Urinary bladder (tissue), 4 donors: Measurements from ENCODE around the gene SEMA3D. TPM values are rescaled to one million over a fixed set of nuclear protein-coding genes. Genes with fewer than 3 reads are reported as not detected.
"Not testable (repeated sequence)": the region's sequence is repeated elsewhere in the genome, so short reads cannot be mapped to it uniquely, and the experiment has no call there.

ENCODE experiments used
- DNase-seq: peaks from one replicate; pipeline ENCODE4 v3.0.0-alpha.2; 2015; ENCODE audit errors: extremely low spot score
- H3K27ac ChIP-seq: one replicate; pipeline ENCODE4 v1.5.1; 2013; ENCODE audit warnings: low read depth, mild to moderate bottlenecking, moderate library complexity
- H3K36me3 ChIP-seq: one replicate; pipeline ENCODE4 v1.6.1; 2013; ENCODE audit warnings: mild to moderate bottlenecking, moderate library complexity; ENCODE audit not compliant: insufficient read depth
- H3K4me1 ChIP-seq: one replicate; pipeline ENCODE4 v1.6.1; 2013; ENCODE audit warnings: mild to moderate bottlenecking, moderate library complexity; ENCODE audit not compliant: insufficient read depth
- H3K4me3 ChIP-seq: one replicate; pipeline ENCODE4 v1.5.1; 2013; ENCODE audit warnings: low read depth, low read length
- WGBS: extraction: QIAGEN DNeasy Blood & Tissue Kit; methylation state at CpG from one replicate; pipeline ENCODE4 v1.1.7; 2013; 5-methylcytosine and 5-hydroxymethylcytosine counted together
- polyA plus RNA-seq: library from polyadenylated mRNA; stranded (reverse); fragments of 200-250 nt; gene quantifications from one replicate; pipeline ENCODE4 v1.2.3, GENCODE V29; 2013
- total RNA-seq: library from RNA; depleted of rRNA; stranded (reverse); fragments of >200 nt; gene quantifications from one replicate; pipeline ENCODE4 v1.2.3, GENCODE V29; 2014
- donor health status: healthy with polysubstance abuse.
- donor health status: healthy.

SEMA3D gene
- total and polyA plus RNA-seq, 2 donors = 3.8 to 102 TPM

- WGBS = 96% methylated on average over 9 of the region's 9 CpGs
- not testable (repeated sequence) for DNase-seq, H3K4me3 ChIP-seq, H3K4me1 ChIP-seq, H3K27ac ChIP-seq, H3K36me3 ChIP-seq
Measured at GRCh38 chr7:84992954-84993353, 193.9 kb downstream of the SEMA3D start.

- Histone ChIP-seq H3K4me3 (no peak overlapping the region), H3K27ac (no peak overlapping the region), H3K4me1 (no peaks in the 10 kb centered on the region), H3K36me3 (no peaks in the 10 kb centered on the region)
- no peak for DNase-seq
- 85% methylated on average over 2 of the region's 2 CpGs for WGBS
Measured at GRCh38 chr7:84985073-84985784, 201.6 kb downstream of the SEMA3D start.

GRCh38 chr7:84982199-84982598, 204.7 kb downstream of the SEMA3D start:
- no peak for DNase-seq
- Histone ChIP-seq H3K27ac (no peak overlapping the region), H3K4me3 (no peak overlapping the region), H3K36me3 (no peaks in the 10 kb centered on the region), H3K4me1 (no peaks in the 10 kb centered on the region)

- Histone ChIP-seq H3K4me3 (no peak overlapping the region), H3K36me3 (no peaks in the 10 kb centered on the region), H3K27ac (no peak overlapping the region), H3K4me1 (no peaks in the 10 kb centered on the region)
- 65% methylated on average over 6 of the region's 6 CpGs for WGBS
- no peak for DNase-seq
Measured at GRCh38 chr7:84981055-84981976, 205.5 kb downstream of the SEMA3D start.

- H3K36me3 ChIP-seq = no peaks in the 10 kb centered on the region
- 50% methylated on average over 1 of the region's 1 CpG for WGBS
Measured at GRCh38 chr7:84975586-84976185, 211.2 kb downstream of the SEMA3D start.

GRCh38 chr7:84971360-84971759, 215.5 kb downstream of the SEMA3D start:
- H3K4me1 ChIP-seq = no peaks in the 10 kb centered on the region
- no peaks in the 10 kb centered on the region for H3K36me3 ChIP-seq
- DNase-seq = no peak
- WGBS = 71% methylated on average over 1 of the region's 1 CpG
- H3K4me3 ChIP-seq = no peak overlapping the region
- H3K27ac ChIP-seq = no peak overlapping the region

More at GRCh38 chr7:84975586-84976185, 211.2 kb downstream of the SEMA3D start:
- Histone ChIP-seq H3K4me3 (no peak overlapping the region), H3K4me1 (no peaks in the 10 kb centered on the region), H3K27ac (no peak overlapping the region)
- DNase-seq = no peak

GRCh38 chr7:84970670-84971069, 216.2 kb downstream of the SEMA3D start:
- no peaks in the 10 kb centered on the region for H3K36me3 ChIP-seq
- no peak overlapping the region for H3K27ac ChIP-seq
- H3K4me3 ChIP-seq = no peak overlapping the region
- no peaks in the 10 kb centered on the region for H3K4me1 ChIP-seq
- no peak for DNase-seq

GRCh38 chr7:84953234-84953633, 233.6 kb downstream of the SEMA3D start:
- Histone ChIP-seq H3K27ac (no peak overlapping the region), H3K4me3 (no peak overlapping the region), H3K36me3 (no peaks in the 10 kb centered on the region), H3K4me1 (no peaks in the 10 kb centered on the region)
- no peak for DNase-seq
- WGBS = 58% methylated on average over 5 of the region's 5 CpGs

GRCh38 chr7:84950836-84951235, 236.0 kb downstream of the SEMA3D start:
- no peaks in the 10 kb centered on the region for H3K36me3 ChIP-seq
- no peaks in the 10 kb centered on the region for H3K4me1 ChIP-seq
- H3K4me3 ChIP-seq = no peak overlapping the region
- no peak overlapping the region for H3K27ac ChIP-seq
- DNase-seq = no peak

- no peaks in the 10 kb centered on the region for H3K36me3 ChIP-seq
- DNase-seq = no peak
- 90% methylated on average over 2 of the region's 2 CpGs for WGBS
- H3K4me3 ChIP-seq = no peak overlapping the region
- no peaks in the 10 kb centered on the region for H3K4me1 ChIP-seq
- no peak overlapping the region for H3K27ac ChIP-seq
Measured at GRCh38 chr7:84949501-84949900, 237.4 kb downstream of the SEMA3D start.

- H3K27ac ChIP-seq = no peak overlapping the region
- no peaks in the 10 kb centered on the region for H3K4me1 ChIP-seq
- no peak overlapping the region for H3K4me3 ChIP-seq
- no peak for DNase-seq
- no peaks in the 10 kb centered on the region for H3K36me3 ChIP-seq
- 90% methylated on average over 1 of the region's 1 CpG for WGBS
Measured at GRCh38 chr7:84949067-84949466, 237.8 kb downstream of the SEMA3D start.

GRCh38 chr7:84948634-84949033, 238.2 kb downstream of the SEMA3D start:
- Histone ChIP-seq H3K27ac (no peak overlapping the region), H3K4me1 (no peaks in the 10 kb centered on the region), H3K36me3 (no peaks in the 10 kb centered on the region), H3K4me3 (no peak overlapping the region)
- 69% methylated on average over 2 of the region's 2 CpGs for WGBS
- no peak for DNase-seq

- no peak for DNase-seq
- 80% methylated on average over 1 of the region's 1 CpG for WGBS
- no peaks in the 10 kb centered on the region for H3K36me3 ChIP-seq
Measured at GRCh38 chr7:84946549-84946948, 240.3 kb downstream of the SEMA3D start.

More at GRCh38 chr7:84946549-84946948, 240.3 kb downstream of the SEMA3D start:
- Histone ChIP-seq H3K4me3 (no peak overlapping the region), H3K4me1 (no peaks in the 10 kb centered on the region), H3K27ac (no peak overlapping the region)
